Measurements from ENCODE around the gene GRK2. TPM values are rescaled to one million over a fixed set of nuclear protein-coding genes. Genes with fewer than 3 reads are reported as not detected.

Gene GRK2
- total RNA-seq, 2 experiments from 2014 or later: 280 to 397 TPM

- DNase-seq (ENCODE audit: low spot score): peak; percentile 53
- no peak overlapping the region for H2AFZ ChIP-seq (ENCODE audit: low read length)
- no peaks in the 10 kb centered on the region for H3K9me3 ChIP-seq (ENCODE audit: low read length)
- H3K27ac ChIP-seq (ENCODE audit: low read depth, low read length, poor library complexity, severe bottlenecking): peak overlapping the region; percentile 98
- H3K4me2 ChIP-seq (ENCODE audit: low read length): peak overlapping the region; percentile 97
- TF ChIP-seq CTCF (conservative IDR thresholded peaks at IDR 0.05; ENCODE audit: low read length) (no peak), EZH2phosphoT487 (IDR thresholded peaks at IDR 0.05; ENCODE audit: borderline replicate concordance, low read depth, low read length) (no peak)
- CTCF ChIA-PET (ENCODE audit: unreplicated experiment): interaction anchor here (0.6 to 0.7 kb wide), 2 partner anchors 76 to 105 kb away, joined by 3 to 4 read pairs; no protein-coding TSS in a partner anchor
- TSS peak; percentile 11 for BruUV-seq (replicated peaks)
- H3K4me3 ChIP-seq (ENCODE audit: low read depth, low read length, poor library complexity, severe bottlenecking): peak overlapping the region; percentile 87
- POLR2A ChIA-PET: interaction anchor here (0.6 to 1.6 kb wide), 3 partner anchors 18 to 191 kb away, joined by 3 to 5 read pairs (median 3); no protein-coding TSS in a partner anchor
- peaks cover 86% of the 10 kb centered on the region for H3K4me1 ChIP-seq (ENCODE audit: insufficient read depth, low read length, poor library complexity, severe bottlenecking)
- peaks cover 89% of the 10 kb centered on the region for H3K79me2 ChIP-seq (ENCODE audit: insufficient read depth, low read depth, low read length)
- H3K36me3 ChIP-seq (ENCODE audit: insufficient read depth, low read length): peaks cover 85% of the 10 kb centered on the region
- intact Hi-C loops (cut with micrococcal nuclease; ENCODE audit: unreplicated experiment): no loop called here
- peaks cover 7% of the 10 kb centered on the region; the same call in 1 of the 2 replicates for H4K20me1 ChIP-seq (ENCODE audit: insufficient read depth, low read length)
- no peaks in the 10 kb centered on the region for H3K9me2 ChIP-seq (ENCODE audit: insufficient read depth, low read length)
These were observed 4.3 kb downstream of the GRK2 start for GRCh38 chr11:67270256-67271204.

GRCh38 chr11:67271205-67271540 is 4.9 kb downstream of the GRK2 start:
- H3K36me3 ChIP-seq (ENCODE audit: insufficient read depth, low read length): peaks cover 92% of the 10 kb centered on the region
- H3K4me2 ChIP-seq (ENCODE audit: low read length): peak overlapping the region; percentile 97
- ChIA-PET CTCF (ENCODE audit: unreplicated experiment) (no interaction called here), POLR2A (interaction anchor here (0.6 kb wide), 2 partner anchors 155 to 190 kb away, joined by 3 read pairs; no protein-coding TSS in a partner anchor)
- intact Hi-C loops (cut with micrococcal nuclease; ENCODE audit: unreplicated experiment): no loop called here
- no peaks in the 10 kb centered on the region for H3K9me2 ChIP-seq (ENCODE audit: insufficient read depth, low read length)
- peaks cover 95% of the 10 kb centered on the region for H3K79me2 ChIP-seq (ENCODE audit: insufficient read depth, low read depth, low read length)
- no peaks in the 10 kb centered on the region for H3K9me3 ChIP-seq (ENCODE audit: low read length)
- H4K20me1 ChIP-seq (ENCODE audit: insufficient read depth, low read length): peaks cover 7% of the 10 kb centered on the region; the same call in 1 of the 2 replicates
- no peak for DNase-seq (ENCODE audit: low spot score)
- H3K27ac ChIP-seq (ENCODE audit: low read depth, low read length, poor library complexity, severe bottlenecking): peak overlapping the region; percentile 98
- TF ChIP-seq CTCF (conservative IDR thresholded peaks at IDR 0.05; ENCODE audit: low read length): no peak
- TF ChIP-seq EZH2phosphoT487 (IDR thresholded peaks at IDR 0.05; ENCODE audit: borderline replicate concordance, low read depth, low read length): no peak
- H2AFZ ChIP-seq (ENCODE audit: low read length): no peak overlapping the region
- no TSS peak for BruUV-seq (replicated peaks)
- peak overlapping the region; percentile 87 for H3K4me3 ChIP-seq (ENCODE audit: low read depth, low read length, poor library complexity, severe bottlenecking)
- H3K4me1 ChIP-seq (ENCODE audit: insufficient read depth, low read length, poor library complexity, severe bottlenecking): peaks cover 86% of the 10 kb centered on the region
